Measurements from ENCODE around the gene GALNT1.
A peak's percentile ranks its signal among the peaks of the same experiment; 100 is the strongest.

GALNT1 gene

DNA sequence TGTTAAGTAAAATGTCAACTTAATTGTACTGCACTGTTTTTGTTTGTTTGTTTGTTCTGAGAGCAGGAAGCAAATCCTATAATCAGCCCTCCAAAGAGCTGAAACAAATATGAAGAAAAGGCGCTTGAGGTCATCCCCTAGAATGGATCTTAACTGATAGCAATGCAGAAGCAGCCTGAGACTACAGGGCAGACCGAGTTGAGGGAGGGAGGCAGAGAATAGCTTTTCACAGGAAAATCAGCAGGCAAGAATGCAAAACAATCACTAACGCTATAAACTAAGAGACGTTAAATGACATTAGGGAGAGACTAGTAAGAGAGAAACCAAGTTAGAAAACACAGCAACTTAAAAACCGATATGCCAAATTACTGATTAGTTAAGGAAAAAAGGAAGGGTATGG, 37.2 kb downstream of the GALNT1 start:
- no peak for DNase-seq (ENCODE audit: low read depth)

- DNase-seq (ENCODE audit: low read depth): no peak
These were observed 37.9 kb downstream of the GALNT1 start for GRCh38 chr18:35619464-35619863.

- DNase-seq (ENCODE audit: low read depth): no peak
These were observed 38.4 kb downstream of the GALNT1 start for GRCh38 chr18:35619941-35620340.

DNA sequence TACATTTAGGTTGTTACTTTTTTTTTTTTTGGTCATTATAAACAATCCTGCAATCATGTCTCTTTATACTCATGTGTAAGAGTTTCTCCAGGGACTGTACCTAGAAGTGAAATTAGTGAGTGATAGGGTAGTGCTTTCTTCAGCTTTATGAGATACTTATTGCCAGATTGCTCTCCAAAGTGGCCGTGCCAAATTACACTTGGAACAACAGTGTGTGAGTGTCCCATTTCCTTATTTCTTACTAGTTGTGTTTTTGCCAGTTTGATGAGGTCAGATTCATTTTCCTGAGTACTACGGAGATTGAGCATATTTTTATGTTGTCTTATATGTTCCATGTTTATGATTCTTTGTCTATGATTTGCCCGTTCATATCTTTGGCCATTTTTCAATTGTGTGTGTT, 39.2 kb downstream of the GALNT1 start:
- no peak for DNase-seq (ENCODE audit: low read depth)

DNA sequence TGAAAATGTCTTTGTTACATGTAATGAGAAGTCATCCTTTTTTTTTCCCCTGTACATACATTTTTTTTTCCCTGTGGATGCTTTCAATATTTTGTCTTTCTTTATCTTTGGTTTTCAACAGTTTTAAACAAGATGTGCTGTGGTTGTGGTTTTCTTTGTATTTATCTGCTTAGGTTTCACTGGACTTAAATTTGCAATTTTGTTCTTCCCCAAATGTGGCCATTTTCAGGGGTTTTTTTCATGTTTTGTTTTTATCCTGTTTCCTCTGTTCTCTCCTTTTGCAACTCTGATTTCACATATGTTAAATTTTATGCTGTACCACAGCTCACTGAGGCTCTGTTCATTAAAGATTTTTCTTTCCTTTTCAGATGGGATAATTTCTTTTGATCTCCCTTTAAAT, 41.7 kb downstream of the GALNT1 start:
- DNase-seq (ENCODE audit: low read depth): no peak

DNA sequence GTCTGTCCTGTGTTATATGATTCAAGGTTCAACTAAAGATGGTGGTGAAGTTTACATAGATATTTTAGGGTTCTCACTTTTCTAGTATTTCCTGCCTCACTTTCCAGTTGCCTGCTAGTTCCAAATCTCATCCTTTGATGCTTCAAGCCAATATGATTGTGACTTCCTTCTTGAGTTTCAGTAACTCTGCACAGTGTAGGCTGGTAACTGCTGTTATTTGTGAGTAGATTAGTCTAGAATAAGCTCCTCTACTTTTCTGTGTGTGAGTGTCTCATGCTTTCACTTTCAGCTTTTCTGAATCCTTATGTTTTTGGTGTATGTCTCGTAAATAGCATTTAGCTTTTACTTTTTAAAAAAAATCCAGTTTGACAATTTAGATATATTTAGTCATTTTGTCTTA, 42.6 kb downstream of the GALNT1 start:
- DNase-seq (ENCODE audit: low read depth): no peak

DNA sequence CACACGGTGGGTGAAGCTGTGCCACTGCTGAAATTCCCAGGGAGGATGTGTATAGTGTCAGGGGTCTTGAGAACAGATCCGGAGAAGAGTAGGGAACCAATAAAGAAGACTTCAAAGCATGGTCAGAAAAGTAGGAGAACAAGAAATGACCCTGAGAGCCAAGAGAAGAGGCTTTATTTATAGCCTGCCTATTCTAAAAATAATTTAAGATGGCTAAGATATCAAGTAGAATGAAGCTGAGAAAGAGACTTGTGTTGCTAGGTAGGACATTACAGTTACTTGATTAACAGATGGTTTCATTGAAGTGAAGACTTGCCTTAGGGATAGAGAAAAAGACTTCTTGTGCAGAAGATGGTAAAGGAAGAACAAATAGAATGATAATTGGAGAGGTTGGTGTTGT, 43.7 kb downstream of the GALNT1 start:
- DNase-seq (ENCODE audit: low read depth): no peak

DNA sequence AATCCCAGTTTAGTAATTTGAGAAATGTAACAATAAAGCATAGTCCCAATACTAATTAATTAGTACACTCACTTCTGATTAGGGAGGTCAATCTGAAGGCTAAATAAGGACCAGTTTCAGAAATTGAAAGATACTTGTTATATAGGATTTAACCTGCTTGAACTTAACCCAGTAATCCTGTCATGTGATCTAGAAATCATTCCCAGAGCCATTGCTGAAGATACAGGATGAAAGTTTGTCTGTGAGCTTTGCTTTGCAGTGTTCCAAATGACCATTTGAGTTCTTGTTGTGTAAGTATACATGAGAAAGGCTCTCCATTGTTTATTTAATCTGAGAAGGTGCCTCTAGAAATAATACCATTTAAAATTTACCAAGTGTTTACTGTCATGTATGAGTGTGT, 52.2 kb downstream of the GALNT1 start:
- DNase-seq (ENCODE audit: low read depth): no peak

DNA sequence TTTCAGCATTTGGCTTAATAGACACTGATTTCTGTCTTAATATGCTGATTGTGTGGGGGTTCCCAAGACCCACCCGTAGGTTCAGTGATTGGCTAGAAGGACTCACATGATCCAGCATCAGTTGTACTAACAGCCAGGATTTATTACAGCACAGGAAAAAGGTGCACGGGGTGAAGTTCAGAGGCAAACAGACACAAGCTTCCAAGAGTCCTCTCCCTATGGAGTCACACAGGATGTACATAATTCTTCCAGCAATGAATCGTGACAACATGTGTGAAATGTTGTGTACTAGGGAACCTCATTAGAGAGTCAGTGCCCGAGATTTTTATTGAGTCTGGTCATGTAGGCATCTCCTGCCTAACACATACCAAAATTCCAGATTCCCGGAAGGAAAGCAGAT, 52.8 kb downstream of the GALNT1 start:
- no peak for DNase-seq (ENCODE audit: low read depth)

DNA sequence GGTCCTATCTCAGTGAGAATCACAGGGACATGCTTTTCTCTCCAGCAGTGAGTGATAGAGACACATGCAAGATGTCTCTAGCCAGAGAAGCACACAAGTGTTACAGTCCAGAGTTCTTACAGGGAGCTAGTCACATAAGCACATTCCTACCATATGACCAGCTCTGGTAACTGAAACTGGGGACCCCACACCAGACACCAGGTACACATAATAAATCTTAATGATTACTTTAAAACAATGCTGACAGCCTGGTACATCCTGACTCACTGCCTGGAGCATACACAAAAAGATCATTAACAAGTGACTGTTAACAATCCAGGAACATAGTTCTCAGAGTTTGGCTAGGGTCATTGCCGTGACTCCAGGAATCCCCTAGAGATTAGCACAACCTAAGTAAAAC, 53.6 kb downstream of the GALNT1 start:
- peak; percentile 18 for DNase-seq (ENCODE audit: low read depth)

GRCh38 chr18:35637227-35637626, 55.7 kb downstream of the GALNT1 start:
- DNase-seq (ENCODE audit: low read depth): no peak

DNA sequence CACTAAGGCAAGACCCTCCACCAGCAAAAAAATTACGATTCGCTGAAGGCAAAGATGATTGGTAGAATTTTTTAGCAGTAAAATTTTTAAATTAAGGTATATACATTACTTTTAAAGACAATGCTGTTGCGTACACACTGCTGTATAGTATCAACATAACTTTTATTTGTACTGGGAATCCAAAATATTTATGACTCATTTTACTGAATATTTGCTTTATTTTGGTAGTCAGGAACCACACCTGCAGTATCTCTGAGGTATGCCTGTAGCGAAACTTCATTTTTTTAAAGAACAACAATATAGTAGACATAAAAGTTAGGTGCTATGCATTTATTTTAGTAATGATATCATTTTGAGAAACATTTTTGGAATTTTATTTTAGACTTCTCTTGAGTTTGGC, 57.8 kb downstream of the GALNT1 start:
- no peak for DNase-seq (ENCODE audit: low read depth)

DNA sequence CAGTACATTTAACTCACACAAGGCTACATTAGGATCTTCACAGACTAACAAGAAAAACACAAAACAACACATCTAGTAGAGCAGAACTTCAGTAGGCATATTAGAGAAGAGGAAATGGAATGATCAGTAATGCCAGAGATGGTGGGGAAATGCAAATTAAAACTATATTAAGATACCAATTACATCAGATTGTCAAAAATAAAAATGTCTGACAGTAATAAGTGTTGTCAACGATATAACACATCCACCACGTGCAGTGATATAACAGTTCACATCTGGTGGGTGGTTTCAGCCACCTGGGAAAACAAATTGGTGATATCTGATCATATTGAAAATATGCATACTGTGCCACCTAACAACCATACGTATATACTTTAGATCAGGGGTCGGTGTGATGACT, 59.9 kb downstream of the GALNT1 start:
- DNase-seq (ENCODE audit: low read depth): no peak

GRCh38 chr18:35641916-35642315, 60.4 kb downstream of the GALNT1 start:
- DNase-seq (ENCODE audit: low read depth): no peak

GRCh38 chr18:35642802-35643201, 61.3 kb downstream of the GALNT1 start:
- DNase-seq (ENCODE audit: low read depth): no peak

DNA sequence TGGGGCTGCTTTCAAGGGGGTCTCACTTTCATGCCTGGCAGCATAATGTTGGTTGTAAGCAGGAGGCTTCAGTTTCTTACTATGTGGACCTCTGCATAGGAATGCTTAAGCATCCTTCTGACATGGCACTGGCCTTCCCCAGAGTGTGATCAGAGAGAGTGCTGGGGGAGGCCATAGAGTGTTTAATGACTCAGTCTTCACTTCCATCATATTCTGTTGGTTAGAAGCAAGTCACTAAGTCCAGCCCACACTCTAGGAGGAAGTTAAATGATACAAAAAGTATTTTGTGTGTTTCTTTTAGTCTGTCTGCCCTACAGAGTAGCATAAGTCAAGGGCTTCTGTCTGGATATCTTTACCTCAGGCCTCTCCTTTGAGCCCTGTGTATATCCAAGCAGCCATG, 64.9 kb downstream of the GALNT1 start:
- DNase-seq (ENCODE audit: low read depth): no peak

DNA sequence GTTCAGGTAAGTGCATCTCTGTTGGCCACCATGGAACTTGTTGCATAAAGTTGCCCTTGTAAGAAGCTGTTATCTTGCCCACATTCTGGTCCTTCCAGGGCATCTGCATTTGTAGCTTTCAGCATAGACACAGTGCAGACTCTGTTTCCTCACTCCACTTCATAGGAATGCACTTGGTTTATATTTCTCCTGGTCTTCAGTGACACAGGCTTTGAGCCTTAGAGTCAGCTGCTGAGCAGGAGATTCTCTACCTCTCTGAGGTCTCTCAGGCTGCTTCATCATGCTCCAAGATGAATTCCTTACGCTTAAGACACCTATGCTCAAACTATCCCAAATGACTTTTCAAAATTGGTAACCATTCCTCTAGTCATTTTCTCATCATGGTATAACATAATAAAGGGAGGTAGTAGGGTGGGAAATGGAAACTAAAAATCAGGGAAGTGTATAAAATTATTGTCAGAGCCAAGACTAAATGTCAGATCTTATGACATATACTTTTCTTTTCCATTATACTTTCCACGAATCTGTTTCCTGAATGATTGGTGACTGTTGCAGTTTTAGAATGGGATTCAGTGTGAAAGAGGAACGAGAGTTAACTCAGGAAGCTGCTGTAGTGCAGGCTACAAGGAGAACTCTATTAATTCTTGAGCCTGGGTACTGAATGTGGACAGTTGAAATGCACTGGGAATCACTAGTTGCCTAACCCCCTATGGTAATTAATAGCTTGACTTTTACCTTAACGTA, 72.0 kb downstream of the GALNT1 start:
- DNase-seq (ENCODE audit: low read depth): no peak

- no peak for DNase-seq (ENCODE audit: low read depth)
These were observed 76.6 kb downstream of the GALNT1 start for GRCh38 chr18:35658112-35658511.

- no peak for DNase-seq (ENCODE audit: low read depth)
These were observed 80.1 kb downstream of the GALNT1 start for GRCh38 chr18:35661483-35662146.

GRCh38 chr18:35662293-35663062, 80.9 kb downstream of the GALNT1 start:
- DNase-seq (ENCODE audit: low read depth): no peak

- DNase-seq (ENCODE audit: low read depth): no peak
These were observed 90.5 kb downstream of the GALNT1 start for GRCh38 chr18:35671966-35672603.

- no peak for DNase-seq (ENCODE audit: low read depth)
These were observed 91.4 kb downstream of the GALNT1 start for GRCh38 chr18:35672897-35673296.

GRCh38 chr18:35673682-35674081, 92.1 kb downstream of the GALNT1 start:
- DNase-seq (ENCODE audit: low read depth): no peak
